ENCODE results near the gene LSS.

DNA sequence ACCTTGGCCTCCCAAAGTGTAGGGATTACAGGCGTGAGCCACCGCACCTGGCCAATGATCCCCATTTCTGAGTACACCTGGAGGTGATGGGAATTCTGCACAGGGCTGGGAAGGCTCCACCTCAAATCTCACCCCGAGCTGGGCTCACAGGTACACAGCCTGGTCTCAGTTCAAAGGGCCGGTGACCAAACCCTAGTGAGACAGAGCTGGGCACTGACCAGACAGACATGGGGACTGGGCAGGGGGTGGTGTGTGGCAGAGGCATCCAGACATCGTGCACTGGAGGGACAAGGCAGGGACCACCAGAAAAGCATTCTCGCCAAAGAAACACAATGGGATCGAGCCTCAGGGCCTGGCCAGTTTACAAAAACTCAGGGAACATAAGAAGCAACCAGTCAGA lies 17.2 kb downstream of the LSS start:
- TF ChIP-seq, protein P1, sequence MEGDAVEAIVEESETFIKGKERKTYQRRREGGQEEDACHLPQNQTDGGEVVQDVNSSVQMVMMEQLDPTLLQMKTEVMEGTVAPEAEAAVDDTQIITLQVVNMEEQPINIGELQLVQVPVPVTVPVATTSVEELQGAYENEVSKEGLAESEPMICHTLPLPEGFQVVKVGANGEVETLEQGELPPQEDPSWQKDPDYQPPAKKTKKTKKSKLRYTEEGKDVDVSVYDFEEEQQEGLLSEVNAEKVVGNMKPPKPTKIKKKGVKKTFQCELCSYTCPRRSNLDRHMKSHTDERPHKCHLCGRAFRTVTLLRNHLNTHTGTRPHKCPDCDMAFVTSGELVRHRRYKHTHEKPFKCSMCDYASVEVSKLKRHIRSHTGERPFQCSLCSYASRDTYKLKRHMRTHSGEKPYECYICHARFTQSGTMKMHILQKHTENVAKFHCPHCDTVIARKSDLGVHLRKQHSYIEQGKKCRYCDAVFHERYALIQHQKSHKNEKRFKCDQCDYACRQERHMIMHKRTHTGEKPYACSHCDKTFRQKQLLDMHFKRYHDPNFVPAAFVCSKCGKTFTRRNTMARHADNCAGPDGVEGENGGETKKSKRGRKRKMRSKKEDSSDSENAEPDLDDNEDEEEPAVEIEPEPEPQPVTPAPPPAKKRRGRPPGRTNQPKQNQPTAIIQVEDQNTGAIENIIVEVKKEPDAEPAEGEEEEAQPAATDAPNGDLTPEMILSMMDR (IDR thresholded peaks at IDR 0.05; ENCODE audit: low read depth, low read length): no peak
- TF ChIP-seq POLR2A (IDR thresholded peaks at IDR 0.05; ENCODE audit: extremely low read depth, insufficient read length): no peak
- TF ChIP-seq, protein P2, sequence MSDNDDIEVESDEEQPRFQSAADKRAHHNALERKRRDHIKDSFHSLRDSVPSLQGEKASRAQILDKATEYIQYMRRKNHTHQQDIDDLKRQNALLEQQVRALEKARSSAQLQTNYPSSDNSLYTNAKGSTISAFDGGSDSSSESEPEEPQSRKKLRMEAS (IDR thresholded peaks at IDR 0.05; ENCODE audit: low read depth, low read length): no peak
- TF ChIP-seq MYC (IDR thresholded peaks at IDR 0.05; ENCODE audit: low read depth, low read length): no peak

Data from NB4 (cell line).